CD4-positive, CD25-positive, alpha-beta regulatory T cell (primary cell): Measurements from ENCODE around the gene RAET1E. TPM values are rescaled to one million over a fixed set of nuclear protein-coding genes. Genes with fewer than 3 reads are reported as not detected.
A peak's percentile ranks its signal among the peaks of the same experiment; 100 is the strongest.
"Not testable (repeated sequence)": the region's sequence is repeated elsewhere in the genome, so short reads cannot be mapped to it uniquely, and the experiment has no call there.

ENCODE experiments used
- ATAC-seq, 2 donors: fragments of 150-1000 bp; cut with Tn5 transposase; one replicate each; pipeline ENCODE4 v1.10.0; 2021; ENCODE audit warnings: low read depth in 2 of 2, moderate number of reproducible peaks in 2 of 2, moderate library complexity in 1 of 2
- DNase-seq, 3 donors: peaks; one replicate each; pipeline versions ENCODE4 v3.0.0 to v3.0.0-alpha.2; 2012 to 2022; ENCODE audit warnings: mixed read lengths in 1 of 3
- H3K27ac ChIP-seq: one replicate; pipeline ENCODE4 v1.7.0; 2013; ENCODE audit warnings: mild to moderate bottlenecking, low read length; ENCODE audit not compliant: insufficient read depth, poor library complexity, severe bottlenecking
- H3K27me3 ChIP-seq: one replicate; pipeline ENCODE4 v1.7.0; 2013; ENCODE audit warnings: low read length; ENCODE audit not compliant: control insufficient read depth, insufficient read depth
- H3K36me3 ChIP-seq: one replicate; pipeline ENCODE4 v1.7.0; 2013; ENCODE audit warnings: mild to moderate bottlenecking, low read length, moderate library complexity; ENCODE audit not compliant: control insufficient read depth, insufficient read depth
- H3K4me1 ChIP-seq: 2 replicates; pipeline ENCODE4 v1.7.0; 2013; ENCODE audit warnings: mild to moderate bottlenecking, low read length; ENCODE audit not compliant: insufficient read depth, control insufficient read depth, poor library complexity, severe bottlenecking
- H3K4me3 ChIP-seq: one replicate; pipeline ENCODE4 v1.7.0; 2013; ENCODE audit warnings: low read depth, mild to moderate bottlenecking, low read length, moderate library complexity
- H3K9me3 ChIP-seq, 2 experiments: 1 replicate in 1 of 2; 2 replicates in 1 of 2; pipeline ENCODE4 v1.7.0; 2013; ENCODE audit warnings: low read length in 2 of 2, mild to moderate bottlenecking in 1 of 2, moderate library complexity in 1 of 2; ENCODE audit not compliant: control insufficient read depth in 2 of 2
- H3K27ac Mint-ChIP-seq, 3 donors: one replicate each; pipeline ENCODE4 v1.8.0; 2020 to 2022; ENCODE audit warnings: mild to moderate bottlenecking in 3 of 3, mixed read lengths in 3 of 3, moderate library complexity in 2 of 3
- H3K27me3 Mint-ChIP-seq: one replicate; pipeline ENCODE4 v1.8.0; 2022; ENCODE audit warnings: mild to moderate bottlenecking, mixed read lengths
- H3K36me3 Mint-ChIP-seq: one replicate; pipeline ENCODE4 v1.8.0; 2020; ENCODE audit warnings: mixed read lengths
- H3K4me1 Mint-ChIP-seq, 4 donors: one replicate each; pipeline ENCODE4 v1.8.0; 2020 to 2022; ENCODE audit warnings: mixed read lengths in 4 of 4, mild to moderate bottlenecking in 1 of 4
- H3K4me3 Mint-ChIP-seq, 4 donors: one replicate each; pipeline ENCODE4 v1.8.0; 2020 to 2022; ENCODE audit warnings: mild to moderate bottlenecking in 4 of 4, mixed read lengths in 4 of 4, moderate library complexity in 3 of 4
- H3K9me3 Mint-ChIP-seq, 7 donors: one replicate each; pipeline ENCODE4 v1.8.0; 2020 to 2022; ENCODE audit warnings: mixed read lengths in 7 of 7, mild to moderate bottlenecking in 3 of 7, moderate library complexity in 2 of 7
- polyA plus RNA-seq, 4 donors: library from polyadenylated mRNA; unstranded; fragments of 300-500 nt; fragmentation: Illumina TruSeq; gene quantifications; one replicate each; pipeline ENCODE4 v1.2.3, GENCODE V29; 2021
- total RNA-seq: library from RNA; stranded (reverse); gene quantifications from one replicate; pipeline ENCODE4 v1.2.3, GENCODE V29; 2022

The RAET1E gene
- total and polyA plus RNA-seq, 5 donors from 2014 or later: not detected

GRCh38 chr6:149913540-149914240 is 15.8 kb upstream of the RAET1E start:
- Mint-ChIP-seq H3K9me3 (peaks cover 0 to 2% (median 0%) of the 10 kb centered on the region in 7 donors), H3K27me3 (peaks cover 38% of the 10 kb centered on the region), H3K4me3 (peak overlapping the region in 1 of 4 donors; percentile 3), H3K27ac (no peak overlapping the region), H3K4me1 (no peaks in the 10 kb centered on the region), H3K36me3 (no peaks in the 10 kb centered on the region)
- H3K4me1 ChIP-seq: no peaks in the 10 kb centered on the region
- ATAC-seq (no peak), DNase-seq (no peak)
- H3K36me3 ChIP-seq: no peaks in the 10 kb centered on the region
- peaks cover 4% of the 10 kb centered on the region for H3K27me3 ChIP-seq
- H3K27ac ChIP-seq: no peak overlapping the region
- H3K9me3 ChIP-seq: peaks cover 0 to 8% of the 10 kb centered on the region in 2 experiments
- no peak overlapping the region for H3K4me3 ChIP-seq

GRCh38 chr6:149913085-149913484 is 15.2 kb upstream of the RAET1E start:
- Mint-ChIP-seq H3K9me3 (peaks cover 0 to 5% (median under 1%) of the 10 kb centered on the region in 7 donors), H3K27ac (no peak overlapping the region), H3K4me3 (peak overlapping the region in 1 of 4 donors; percentile 3), H3K4me1 (no peaks in the 10 kb centered on the region), H3K27me3 (peaks cover 36% of the 10 kb centered on the region), H3K36me3 (peaks cover 2% of the 10 kb centered on the region)
- H3K4me1 ChIP-seq: no peaks in the 10 kb centered on the region
- H3K9me3 ChIP-seq: peaks cover 0 to 14% of the 10 kb centered on the region in 2 experiments
- no peak overlapping the region for H3K27ac ChIP-seq
- ATAC-seq (no peak), DNase-seq (no peak)
- peaks cover 4% of the 10 kb centered on the region for H3K27me3 ChIP-seq
- H3K36me3 ChIP-seq: no peaks in the 10 kb centered on the region
- H3K4me3 ChIP-seq: no peak overlapping the region

GRCh38 chr6:149912680-149913079 is 14.8 kb upstream of the RAET1E start:
- not testable (repeated sequence) for H3K36me3 Mint-ChIP-seq, H3K9me3 Mint-ChIP-seq, H3K36me3 ChIP-seq, H3K4me1 Mint-ChIP-seq, H3K27me3 ChIP-seq, H3K4me3 ChIP-seq, H3K4me3 Mint-ChIP-seq, H3K4me1 ChIP-seq, DNase-seq, ATAC-seq, H3K27ac Mint-ChIP-seq, H3K27ac ChIP-seq
- H3K9me3 ChIP-seq: peaks cover 0 to 18% of the 10 kb centered on the region in 2 experiments
- peaks cover 36% of the 10 kb centered on the region for H3K27me3 Mint-ChIP-seq

GRCh38 chr6:149910721-149911151 is 12.8 kb upstream of the RAET1E start:
- DNase-seq (no peak), ATAC-seq (no peak)
- no peak overlapping the region for H3K27ac Mint-ChIP-seq
- H3K27ac ChIP-seq: no peak overlapping the region
- H3K27me3 Mint-ChIP-seq: peaks cover 26% of the 10 kb centered on the region
- H3K4me1 ChIP-seq: no peaks in the 10 kb centered on the region
- H3K9me3 Mint-ChIP-seq: peaks cover 0 to 12% (median 2%) of the 10 kb centered on the region in 7 donors
- no peak overlapping the region for H3K4me3 Mint-ChIP-seq
- H3K4me1 Mint-ChIP-seq: no peaks in the 10 kb centered on the region
- peaks cover 5% of the 10 kb centered on the region for H3K36me3 Mint-ChIP-seq
- peaks cover 0 to 18% of the 10 kb centered on the region in 2 experiments for H3K9me3 ChIP-seq
- H3K27me3 ChIP-seq: peaks cover 4% of the 10 kb centered on the region
- no peak overlapping the region for H3K4me3 ChIP-seq
- H3K36me3 ChIP-seq: no peaks in the 10 kb centered on the region

- peaks cover 0 to 18% of the 10 kb centered on the region in 2 experiments for H3K9me3 ChIP-seq
- H3K27me3 Mint-ChIP-seq: peaks cover 26% of the 10 kb centered on the region
- H3K4me1 Mint-ChIP-seq: no peaks in the 10 kb centered on the region
- peaks cover 0 to 12% (median 2%) of the 10 kb centered on the region in 7 donors for H3K9me3 Mint-ChIP-seq
- H3K4me3 ChIP-seq: no peak overlapping the region
- no peaks in the 10 kb centered on the region for H3K4me1 ChIP-seq
- no peak overlapping the region for H3K27ac ChIP-seq
- H3K4me3 Mint-ChIP-seq: no peak overlapping the region
- DNase-seq: no peak
- ATAC-seq: no peak
- peaks cover 4% of the 10 kb centered on the region for H3K27me3 ChIP-seq
- H3K36me3 Mint-ChIP-seq: peaks cover 5% of the 10 kb centered on the region
- no peaks in the 10 kb centered on the region for H3K36me3 ChIP-seq
- H3K27ac Mint-ChIP-seq: no peak overlapping the region
Observed at GRCh38 chr6:149909701-149910470, 12.0 kb upstream of the RAET1E start.

GRCh38 chr6:149908480-149908879 is 10.6 kb upstream of the RAET1E start:
- H3K27me3 Mint-ChIP-seq: peaks cover 19% of the 10 kb centered on the region
- not testable (repeated sequence) for H3K27me3 ChIP-seq, H3K27ac Mint-ChIP-seq, DNase-seq, H3K4me3 ChIP-seq, H3K4me1 ChIP-seq, H3K36me3 ChIP-seq, H3K36me3 Mint-ChIP-seq, ATAC-seq, H3K4me3 Mint-ChIP-seq, H3K4me1 Mint-ChIP-seq, H3K27ac ChIP-seq
- peaks cover 0 to 18% of the 10 kb centered on the region in 2 experiments for H3K9me3 ChIP-seq
- H3K9me3 Mint-ChIP-seq: peaks cover 0 to 12% (median 2%) of the 10 kb centered on the region in 7 donors

GRCh38 chr6:149907317-149907716 is 9.4 kb upstream of the RAET1E start:
- DNase-seq (no peak), ATAC-seq (no peak)
- Mint-ChIP-seq H3K4me3 (no peak overlapping the region), H3K27ac (no peak overlapping the region), H3K4me1 (no peaks in the 10 kb centered on the region), H3K9me3 (peaks cover 0 to 12% (median 2%) of the 10 kb centered on the region in 7 donors), H3K27me3 (peaks cover 19% of the 10 kb centered on the region), H3K36me3 (peaks cover 5% of the 10 kb centered on the region)
- H3K4me3 ChIP-seq: no peak overlapping the region
- H3K9me3 ChIP-seq: peaks cover 0 to 18% of the 10 kb centered on the region in 2 experiments
- H3K4me1 ChIP-seq: no peaks in the 10 kb centered on the region
- no peaks in the 10 kb centered on the region for H3K27me3 ChIP-seq
- H3K27ac ChIP-seq: no peak overlapping the region
- H3K36me3 ChIP-seq: no peaks in the 10 kb centered on the region
